ENCODE measurements around the gene C1orf167. TPM values are rescaled to one million over a fixed set of nuclear protein-coding genes. Genes with fewer than 3 reads are reported as not detected.

The C1orf167 gene
- total RNA-seq, 6 experiments from 2014 or later, result not detected

GRCh38 chr1:11722538-11722937, 39.5 kb upstream of the C1orf167 start:
- H3K4me1 ChIP-seq, result peaks cover 0 to 4% (median 0%) of the 10 kb centered on the region in 4 donors
- H3K4me3 ChIP-seq, result no peak overlapping the region
- TF ChIP-seq CTCF (IDR thresholded peaks at IDR 0.05) (no peak), POLR2A (IDR thresholded peaks at IDR 0.05) (no peak)
- no peak overlapping the region for H3K27ac ChIP-seq
- H3K36me3 ChIP-seq, result no peaks in the 10 kb centered on the region
- intact Hi-C loops (cut with DNase I), result loop anchor here in 1 of 2 donors (5.0 kb wide), 1 partner anchor 70 kb away; the partner anchor contains the start of genes FBXO2 and FBXO44
- 39% methylated on average over 2 of the region's 2 CpGs for WGBS (ENCODE audit: insufficient coverage, low coverage, low lambda C conversion rate, missing lambda C conversion rate)
- H3K9me3 ChIP-seq, result no peaks in the 10 kb centered on the region
- DNase-seq, result no peak
- H3K27me3 ChIP-seq, result no peaks in the 10 kb centered on the region
- no peak for ATAC-seq

- Histone ChIP-seq H3K27me3 (no peaks in the 10 kb centered on the region), H3K9me3 (no peaks in the 10 kb centered on the region), H3K4me3 (no peak overlapping the region), H3K27ac (no peak overlapping the region), H3K4me1 (peaks cover 0 to 5% (median 0%) of the 10 kb centered on the region in 4 donors), H3K36me3 (no peaks in the 10 kb centered on the region)
- WGBS (ENCODE audit: insufficient coverage, low coverage, low lambda C conversion rate, missing lambda C conversion rate), result 80% methylated on average over 5 of the region's 5 CpGs
- no peak for TF ChIP-seq CTCF (IDR thresholded peaks at IDR 0.05)
- no peak for TF ChIP-seq POLR2A (IDR thresholded peaks at IDR 0.05)
- DNase-seq, result no peak
- peak in 1 of 4 donors; percentile 20 for ATAC-seq
- intact Hi-C loops (cut with DNase I), result no loop called here
These were observed 36.4 kb upstream of the C1orf167 start for GRCh38 chr1:11725616-11726015.

- Histone ChIP-seq H3K36me3 (no peaks in the 10 kb centered on the region), H3K9me3 (no peaks in the 10 kb centered on the region), H3K4me1 (peaks cover 0 to 5% (median 0%) of the 10 kb centered on the region in 4 donors), H3K27ac (no peak overlapping the region), H3K27me3 (no peaks in the 10 kb centered on the region), H3K4me3 (no peak overlapping the region)
- intact Hi-C loops (cut with DNase I), result no loop called here
- 50% methylated on average over 1 of the region's 4 CpGs for whole genome bisulfite sequencing (ENCODE audit: insufficient coverage, low coverage, low lambda C conversion rate, missing lambda C conversion rate)
- no peak for TF ChIP-seq POLR2A (IDR thresholded peaks at IDR 0.05)
- no peak for TF ChIP-seq CTCF (IDR thresholded peaks at IDR 0.05)
- DNase-seq (no peak), ATAC-seq (no peak)
These were observed 34.9 kb upstream of the C1orf167 start for GRCh38 chr1:11727119-11727518.

GRCh38 chr1:11728126-11728806, 33.7 kb upstream of the C1orf167 start:
- TF ChIP-seq CTCF (IDR thresholded peaks at IDR 0.05), result no peak
- TF ChIP-seq POLR2A (IDR thresholded peaks at IDR 0.05), result no peak
- Histone ChIP-seq H3K4me3 (no peak overlapping the region), H3K9me3 (no peaks in the 10 kb centered on the region), H3K27ac (no peak overlapping the region), H3K27me3 (no peaks in the 10 kb centered on the region), H3K36me3 (no peaks in the 10 kb centered on the region), H3K4me1 (peaks cover 0 to 5% (median 0%) of the 10 kb centered on the region in 4 donors)
- ATAC-seq, result no peak
- intact Hi-C loops (cut with DNase I), result no loop called here
- DNase-seq, result no peak
- 92% methylated on average over 2 of the region's 4 CpGs for WGBS (ENCODE audit: insufficient coverage, low coverage, low lambda C conversion rate, missing lambda C conversion rate)
